Measurements from ENCODE around the gene MUC15.

MUC15 gene

DNA sequence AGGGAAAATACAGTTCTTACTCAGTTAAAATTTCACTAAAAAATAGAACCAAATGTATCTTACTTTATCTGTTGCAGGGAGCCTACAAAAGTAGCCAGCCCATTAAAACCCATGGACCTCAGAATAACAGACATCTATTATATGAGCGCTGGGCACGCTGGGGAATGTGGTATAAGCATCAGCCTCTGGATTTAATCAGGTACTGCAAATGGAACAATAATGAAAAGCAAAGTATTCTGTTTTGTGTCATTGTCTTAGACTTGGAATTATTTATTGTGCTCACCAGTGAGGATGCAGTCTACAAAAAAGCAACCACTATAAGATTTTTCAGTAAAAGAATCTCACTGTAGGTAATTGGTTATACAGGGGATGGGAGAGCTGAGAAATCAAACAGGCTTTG, 30.2 kb downstream of the MUC15 start:
- no peak for DNase-seq (ENCODE audit: low spot score)
- in situ Hi-C loops (cut with MboI; ENCODE audit: low sequenced_read_pairs, unreplicated experiment): no loop called here
- TF ChIP-seq, protein P1, sequence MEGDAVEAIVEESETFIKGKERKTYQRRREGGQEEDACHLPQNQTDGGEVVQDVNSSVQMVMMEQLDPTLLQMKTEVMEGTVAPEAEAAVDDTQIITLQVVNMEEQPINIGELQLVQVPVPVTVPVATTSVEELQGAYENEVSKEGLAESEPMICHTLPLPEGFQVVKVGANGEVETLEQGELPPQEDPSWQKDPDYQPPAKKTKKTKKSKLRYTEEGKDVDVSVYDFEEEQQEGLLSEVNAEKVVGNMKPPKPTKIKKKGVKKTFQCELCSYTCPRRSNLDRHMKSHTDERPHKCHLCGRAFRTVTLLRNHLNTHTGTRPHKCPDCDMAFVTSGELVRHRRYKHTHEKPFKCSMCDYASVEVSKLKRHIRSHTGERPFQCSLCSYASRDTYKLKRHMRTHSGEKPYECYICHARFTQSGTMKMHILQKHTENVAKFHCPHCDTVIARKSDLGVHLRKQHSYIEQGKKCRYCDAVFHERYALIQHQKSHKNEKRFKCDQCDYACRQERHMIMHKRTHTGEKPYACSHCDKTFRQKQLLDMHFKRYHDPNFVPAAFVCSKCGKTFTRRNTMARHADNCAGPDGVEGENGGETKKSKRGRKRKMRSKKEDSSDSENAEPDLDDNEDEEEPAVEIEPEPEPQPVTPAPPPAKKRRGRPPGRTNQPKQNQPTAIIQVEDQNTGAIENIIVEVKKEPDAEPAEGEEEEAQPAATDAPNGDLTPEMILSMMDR (IDR thresholded peaks at IDR 0.05; ENCODE audit: borderline replicate concordance, control extremely low read depth, extremely low read depth, insufficient read depth, missing control alignments): no peak

DNA sequence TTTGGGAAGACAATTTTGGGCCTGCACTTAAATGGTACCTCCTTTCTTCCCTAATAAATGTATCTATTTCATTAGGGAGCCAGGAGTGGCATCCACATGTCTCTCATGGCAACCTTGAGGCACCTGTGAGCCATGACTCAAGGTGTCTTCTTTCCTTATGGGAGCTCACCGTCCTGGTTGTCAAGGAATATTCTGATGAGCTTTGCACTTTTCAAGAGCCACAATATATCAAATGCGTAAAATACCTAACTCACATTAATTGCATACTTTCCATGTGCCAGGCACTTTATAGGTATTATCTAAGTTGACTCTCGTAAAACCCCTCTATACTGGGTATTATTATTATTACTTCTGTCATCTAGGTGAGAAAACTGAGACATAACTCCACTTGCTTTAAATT, 32.5 kb downstream of the MUC15 start:
- in situ Hi-C loops (cut with MboI; ENCODE audit: low sequenced_read_pairs, unreplicated experiment): no loop called here
- no peak for DNase-seq (ENCODE audit: low spot score)
- TF ChIP-seq, protein P1 (IDR thresholded peaks at IDR 0.05; ENCODE audit: borderline replicate concordance, control extremely low read depth, extremely low read depth, insufficient read depth, missing control alignments): no peak

DNA sequence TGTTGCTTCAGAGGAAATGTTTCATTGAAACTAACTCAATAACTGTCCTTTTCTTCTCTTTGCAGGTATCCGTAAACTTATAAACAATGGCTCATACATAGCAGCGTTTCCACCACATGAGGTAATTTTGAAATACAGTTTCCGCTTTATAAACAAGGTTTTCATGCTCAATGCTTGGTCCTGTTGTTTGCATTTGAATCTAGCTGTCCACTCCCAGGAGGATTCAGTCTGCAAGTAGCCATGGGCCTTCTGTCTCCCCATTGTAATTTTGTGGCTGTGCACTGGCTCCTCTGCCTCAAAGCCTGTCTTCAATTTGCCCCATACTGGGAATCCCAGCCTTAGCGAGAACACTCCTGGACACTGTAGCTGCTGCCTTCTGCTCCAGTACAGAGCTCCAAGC, 34.7 kb downstream of the MUC15 start:
- in situ Hi-C loops (cut with MboI; ENCODE audit: low sequenced_read_pairs, unreplicated experiment): no loop called here

DNA sequence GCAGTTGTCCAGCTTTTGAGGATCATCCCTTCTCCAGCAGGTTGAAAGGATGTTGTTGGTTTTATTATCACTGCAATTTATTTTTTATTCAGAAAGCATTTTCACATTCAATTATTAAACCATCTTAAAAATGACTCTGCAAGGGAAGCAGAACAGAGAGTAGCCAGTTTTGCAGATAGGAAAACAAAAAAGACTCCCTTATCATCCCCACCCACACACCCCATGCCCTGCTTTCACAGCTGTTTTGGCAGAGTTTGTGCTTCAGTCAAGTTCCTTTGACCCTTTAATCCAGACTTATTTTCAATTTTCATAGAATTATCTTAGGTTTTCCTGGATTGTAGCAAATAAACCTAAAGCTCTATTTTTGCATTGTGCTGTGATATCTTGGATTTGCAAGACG, 44.4 kb downstream of the MUC15 start:
- TF ChIP-seq, protein P1 (IDR thresholded peaks at IDR 0.05; ENCODE audit: borderline replicate concordance, control extremely low read depth, extremely low read depth, insufficient read depth, missing control alignments): no peak
- in situ Hi-C loops (cut with MboI; ENCODE audit: low sequenced_read_pairs, unreplicated experiment): no loop called here
- no peak for DNase-seq (ENCODE audit: low spot score)

More for the DNA sequence above, 34.7 kb downstream of the MUC15 start:
- TF ChIP-seq, protein P1 (IDR thresholded peaks at IDR 0.05; ENCODE audit: borderline replicate concordance, control extremely low read depth, extremely low read depth, insufficient read depth, missing control alignments): no peak
- DNase-seq (ENCODE audit: low spot score): no peak

DNA sequence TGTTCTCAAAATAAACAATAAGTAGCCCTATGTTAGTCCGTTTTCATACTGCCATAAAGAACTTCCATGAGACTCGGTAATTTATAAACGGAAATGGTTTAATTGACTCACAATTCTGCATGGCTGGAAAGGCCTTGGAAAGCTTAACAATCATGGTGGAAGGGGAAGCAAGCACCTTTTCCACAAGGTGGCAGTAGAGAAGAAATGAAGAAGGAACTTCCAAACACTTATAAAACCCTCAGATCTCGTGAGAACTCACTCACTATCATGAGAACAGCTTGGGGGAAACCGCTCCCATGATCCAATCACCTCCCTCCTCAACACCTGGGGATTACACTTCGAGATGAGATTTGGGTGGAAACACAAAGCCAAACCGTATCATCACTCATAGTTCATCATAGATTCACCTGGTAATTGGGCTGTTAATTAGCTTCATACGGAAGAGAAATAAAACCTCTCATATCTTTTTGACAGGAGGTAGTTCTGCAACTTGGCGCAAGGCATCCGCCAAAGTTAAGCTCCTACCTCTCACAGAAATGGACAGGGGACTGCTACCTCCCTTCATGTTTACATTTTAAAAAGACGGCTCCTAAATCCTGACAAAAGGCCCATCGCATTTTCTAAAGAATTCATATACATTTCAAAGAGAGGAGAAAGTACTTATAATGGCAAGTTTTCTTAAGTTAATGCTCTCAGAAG, 49.0 kb downstream of the MUC15 start:
- in situ Hi-C loops (cut with MboI; ENCODE audit: low sequenced_read_pairs, unreplicated experiment): no loop called here
- DNase-seq (ENCODE audit: low spot score): no peak
- TF ChIP-seq, protein P1 (IDR thresholded peaks at IDR 0.05; ENCODE audit: borderline replicate concordance, control extremely low read depth, extremely low read depth, insufficient read depth, missing control alignments): no peak

DNA sequence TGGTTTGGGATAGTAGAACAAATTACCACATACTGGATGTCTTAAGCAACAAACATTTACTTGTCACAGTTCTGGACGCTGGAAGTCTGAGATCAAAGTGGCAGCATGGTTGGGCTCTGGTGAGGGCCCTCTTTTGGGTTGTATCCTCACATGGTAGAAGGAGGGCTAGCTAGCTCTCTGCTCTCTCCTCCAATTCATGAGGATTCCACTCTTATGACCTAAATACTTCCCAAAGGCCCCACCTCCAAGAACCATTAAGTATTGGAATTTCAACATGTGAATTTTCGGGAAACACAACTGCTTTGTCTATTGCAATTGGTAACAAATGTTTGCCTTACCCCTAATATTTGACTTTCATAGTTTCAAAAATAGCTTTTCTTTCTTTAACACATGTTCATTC, 52.6 kb downstream of the MUC15 start:
- DNase-seq (ENCODE audit: low spot score): no peak
- TF ChIP-seq, protein P1 (IDR thresholded peaks at IDR 0.05; ENCODE audit: borderline replicate concordance, control extremely low read depth, extremely low read depth, insufficient read depth, missing control alignments): no peak
- in situ Hi-C loops (cut with MboI; ENCODE audit: low sequenced_read_pairs, unreplicated experiment): no loop called here
